HG03354 (cell line): Measurements from ENCODE around the gene NVL.
"Not testable (repeated sequence)": the region's sequence is repeated elsewhere in the genome, so short reads cannot be mapped to it uniquely, and the experiment has no call there.

Source experiments
- ATAC-seq: cut with Tn5 transposase; IDR thresholded peaks from one replicate; pipeline ENCODE4 v1.9.1; 2021; ENCODE audit warnings: mild to moderate bottlenecking; ENCODE audit not compliant: unreplicated experiment, poor library complexity, severe bottlenecking

Gene NVL

GRCh38 chr1:224251741-224252146, 78.2 kb downstream of the NVL start:
- ATAC-seq: no peak

DNA sequence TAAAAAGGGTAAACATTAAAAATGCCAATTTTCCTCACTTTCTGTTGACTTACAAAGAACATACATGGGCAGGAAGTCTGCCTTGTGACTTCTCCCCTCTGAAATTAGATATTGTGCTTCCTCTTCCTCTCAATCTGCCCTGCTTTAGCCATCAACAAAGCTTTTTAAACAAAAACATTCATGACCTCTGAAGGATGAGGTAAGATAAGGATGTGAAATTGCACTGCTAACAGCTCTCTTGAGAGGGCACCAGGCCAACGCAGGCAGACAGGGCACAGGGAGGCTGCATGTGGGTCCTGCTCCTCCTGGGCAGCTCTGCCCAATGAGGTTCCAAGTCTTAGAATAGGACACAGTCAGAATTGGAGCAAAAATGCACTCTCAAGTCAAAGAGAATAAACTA, 84.8 kb downstream of the NVL start:
- ATAC-seq: peak; percentile 66

DNA sequence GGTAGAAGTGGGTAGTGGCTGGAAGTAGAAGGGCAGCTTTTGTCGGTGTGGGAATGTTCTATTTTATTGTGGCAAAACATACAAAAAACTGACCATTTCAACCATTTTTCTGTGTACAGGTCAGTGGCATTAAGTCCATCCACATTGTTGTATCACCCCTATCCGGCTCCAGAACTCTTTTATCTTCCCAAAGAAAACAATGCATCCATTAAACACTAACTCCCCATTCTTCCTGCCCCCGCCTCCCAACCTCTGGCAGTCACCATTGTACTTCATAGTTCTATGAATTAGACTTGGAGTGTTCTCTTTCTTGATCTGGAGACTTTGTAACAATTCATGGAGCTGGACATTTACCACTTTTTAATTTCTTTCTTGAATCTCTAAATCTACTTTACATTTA, 91.2 kb downstream of the NVL start:
- ATAC-seq: no peak

DNA sequence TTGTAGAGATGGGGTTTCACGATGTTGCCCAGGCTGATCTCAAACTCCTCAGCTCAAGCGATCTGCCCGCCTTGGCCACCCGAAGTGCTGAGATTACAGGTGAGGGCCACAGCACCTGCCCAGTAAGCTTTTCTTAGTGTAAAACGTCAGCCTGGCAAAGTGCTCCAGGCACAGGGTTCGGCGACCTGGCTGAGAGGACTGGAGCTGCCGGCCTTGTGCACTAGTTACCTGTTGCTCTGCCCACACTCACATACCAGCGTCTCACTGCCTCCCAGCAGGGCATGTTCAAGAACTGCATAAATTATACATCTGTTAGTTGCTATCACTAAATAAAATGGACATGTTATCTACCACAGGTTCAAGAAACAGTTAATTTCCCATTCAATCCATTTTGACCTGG, 91.8 kb downstream of the NVL start:
- ATAC-seq: no peak

DNA sequence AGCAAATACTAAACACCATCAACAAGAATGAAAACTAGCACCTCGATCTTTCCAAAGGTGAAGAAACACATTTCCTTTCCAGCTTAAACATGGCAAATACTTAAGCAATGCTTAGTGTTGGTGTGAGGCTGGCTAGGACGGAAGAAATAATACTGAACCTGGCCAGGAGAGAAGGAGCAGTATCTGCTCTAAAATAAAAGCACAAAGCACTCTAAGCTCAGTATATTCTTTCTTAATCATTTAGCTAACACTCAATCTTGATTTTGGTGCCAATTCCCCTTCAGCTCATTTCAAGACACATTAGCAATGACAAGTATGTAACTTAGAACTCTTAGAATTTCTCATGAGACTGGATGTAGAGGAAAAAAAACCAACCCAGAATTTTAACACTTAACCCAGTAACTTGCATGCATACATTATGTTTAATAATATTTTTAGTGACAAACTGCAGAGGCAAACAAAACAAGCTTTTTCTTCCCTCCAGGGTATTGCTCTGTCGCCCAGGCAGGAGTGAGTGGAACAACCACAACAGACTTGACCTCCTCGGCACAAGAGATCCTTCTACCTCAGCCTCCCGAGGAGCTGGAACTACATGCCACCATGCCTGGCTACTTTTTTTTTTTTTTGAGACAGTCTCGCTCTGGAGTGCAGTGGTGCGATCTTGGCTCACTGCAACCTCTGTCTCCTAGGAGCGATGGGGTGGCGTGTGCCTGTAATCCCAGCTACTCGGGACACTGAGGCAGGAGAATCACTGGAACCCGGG, 92.7 kb downstream of the NVL start:
- no peak for ATAC-seq

DNA sequence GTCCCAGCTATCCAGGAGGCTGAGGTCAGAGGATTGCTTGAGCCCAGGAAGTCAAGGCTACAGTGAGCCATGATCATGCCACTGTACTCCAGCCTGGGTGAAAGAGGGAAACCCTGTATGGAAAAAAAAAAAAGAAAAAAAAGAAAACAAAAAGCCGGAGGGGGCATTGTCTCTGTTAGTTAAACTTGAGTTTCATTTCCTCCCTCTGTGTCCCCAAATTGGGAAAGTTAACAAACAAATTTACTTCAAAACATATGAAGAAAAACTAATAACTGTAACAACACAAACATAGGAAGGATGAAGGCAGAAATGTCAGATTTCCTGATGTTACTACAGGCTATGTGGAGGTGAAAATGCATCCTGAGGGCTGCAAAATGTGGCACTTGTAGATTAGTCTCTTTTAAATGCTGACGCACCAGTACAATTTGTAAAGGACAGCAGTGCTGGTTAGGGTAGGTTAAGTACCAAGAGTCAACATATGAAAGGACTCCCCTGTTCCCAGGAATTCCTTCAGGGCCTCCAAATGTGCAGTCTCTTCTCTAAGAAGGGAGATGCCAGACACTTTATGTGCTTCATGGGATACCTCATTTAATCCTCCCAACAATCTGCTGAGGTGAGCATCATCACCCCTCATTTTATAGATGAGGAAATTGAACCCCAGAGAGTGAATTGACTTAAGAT, 94.0 kb downstream of the NVL start:
- no peak for ATAC-seq

DNA sequence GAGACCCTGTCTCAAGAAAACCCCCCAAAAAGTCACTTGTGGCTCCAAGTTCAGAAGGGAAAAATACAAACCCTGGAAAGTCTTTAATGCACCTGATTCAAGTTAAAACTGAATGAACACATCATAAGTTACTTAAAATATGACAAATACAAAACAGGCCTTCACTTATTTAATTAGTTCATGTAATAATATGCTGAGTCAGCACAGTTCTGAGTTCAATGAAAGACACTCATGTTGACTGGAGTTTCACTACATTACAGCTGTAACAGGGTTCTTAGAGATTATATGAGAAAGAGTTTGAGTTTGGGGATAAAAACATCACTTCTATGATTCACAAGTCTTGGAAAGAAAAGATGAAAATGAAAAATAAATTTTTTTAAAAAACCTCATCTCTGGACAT, 96.0 kb downstream of the NVL start:
- no peak for ATAC-seq

DNA sequence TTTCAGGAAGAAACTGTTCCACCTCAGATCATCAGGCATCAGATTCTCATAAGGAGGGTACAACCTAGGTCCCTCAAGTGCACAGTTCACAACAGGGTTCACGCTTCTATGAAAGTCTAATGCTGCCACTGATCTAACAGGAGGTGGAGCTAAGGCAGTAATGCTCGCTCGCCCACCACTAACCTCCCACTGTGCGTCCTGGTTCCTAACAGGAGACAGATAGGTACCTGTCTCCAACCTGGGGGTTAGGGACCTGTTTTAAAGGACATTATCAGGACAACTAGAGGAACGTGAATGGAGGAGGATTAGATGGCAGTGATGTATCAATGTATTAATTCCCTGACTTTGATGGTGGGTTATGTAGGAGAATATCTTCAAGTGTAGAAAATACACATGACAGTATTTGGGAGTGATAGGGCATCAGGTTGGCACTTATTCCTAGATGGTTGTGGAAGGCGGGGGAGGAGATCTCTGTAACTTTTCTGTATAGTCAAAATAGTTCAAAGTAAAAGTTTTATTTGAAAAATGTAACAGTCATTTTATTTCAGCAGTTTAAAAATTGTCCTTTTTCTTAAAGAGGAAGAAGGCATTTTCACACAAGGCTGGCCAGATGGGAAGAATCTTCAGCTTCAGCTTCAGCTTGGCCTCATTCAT, 103.0 kb downstream of the NVL start:
- ATAC-seq: no peak

GRCh38 chr1:224223819-224224714, 105.9 kb downstream of the NVL start:
- ATAC-seq: no peak

- ATAC-seq: no peak
These were observed 110.3 kb downstream of the NVL start for GRCh38 chr1:224219612-224220059.

DNA sequence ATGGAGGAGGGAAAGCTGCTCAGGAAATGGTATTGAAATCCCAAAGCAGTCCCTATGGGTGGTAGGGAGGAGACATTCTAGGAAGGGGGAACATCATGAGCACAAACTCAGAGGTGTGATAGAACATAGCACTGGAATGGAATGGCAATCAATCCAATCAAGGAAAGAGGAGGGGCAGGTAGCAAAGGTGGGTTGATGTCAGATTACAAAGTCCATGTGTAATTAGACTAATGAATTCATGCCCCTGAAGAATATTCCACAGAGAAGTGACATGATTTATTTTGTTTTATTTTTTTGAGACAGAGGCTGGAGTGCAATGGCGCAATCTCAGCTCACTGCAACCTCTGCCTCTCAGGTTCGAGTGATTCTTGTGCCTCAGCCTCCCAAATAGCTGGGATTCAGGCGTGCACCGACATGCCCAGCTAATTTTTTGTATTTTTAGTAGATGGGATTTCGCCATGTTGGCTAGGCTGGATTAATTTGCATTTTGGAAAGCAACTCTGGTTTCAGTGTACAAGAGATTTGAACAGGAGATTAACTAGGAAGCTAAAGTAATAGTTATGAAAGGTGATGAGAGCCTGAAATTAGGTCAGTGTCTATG, 110.9 kb downstream of the NVL start:
- no peak for ATAC-seq

- ATAC-seq: no peak
These were observed 112.0 kb downstream of the NVL start for GRCh38 chr1:224217655-224218623.

- no peak for ATAC-seq
These were observed 113.6 kb downstream of the NVL start for GRCh38 chr1:224216382-224216781.

DNA sequence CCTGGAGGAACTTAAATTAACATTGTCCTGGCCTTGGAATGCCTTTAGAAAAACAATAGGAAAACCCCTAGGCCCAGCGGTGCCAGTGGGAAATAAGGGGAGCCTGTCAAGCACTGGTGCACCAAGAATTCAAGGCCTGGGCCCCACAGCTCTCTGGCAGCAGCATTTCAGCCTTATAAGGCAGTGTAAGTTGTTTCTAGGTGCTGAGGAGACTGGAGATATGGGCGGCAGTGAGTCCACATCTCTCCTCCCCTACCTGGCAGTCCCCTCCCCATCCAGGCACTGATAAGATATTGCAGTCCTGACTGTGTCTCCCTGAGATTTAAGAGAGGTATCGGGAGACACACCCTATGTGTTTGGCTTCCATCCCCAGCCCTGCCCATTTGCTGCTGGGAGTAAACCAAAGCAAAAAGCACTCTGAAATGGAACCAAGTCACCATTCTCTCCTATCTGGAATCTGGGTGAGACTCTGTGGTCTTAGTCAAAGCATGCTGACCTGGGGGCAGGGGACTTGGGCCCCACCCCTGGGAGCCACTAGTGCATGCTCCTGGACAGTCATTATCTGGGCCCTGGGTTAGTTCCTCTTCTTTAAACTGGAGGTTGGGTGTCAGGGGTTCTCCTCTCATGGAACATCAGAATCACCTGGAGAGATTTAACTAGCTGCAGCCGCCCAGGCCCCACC, 116.4 kb downstream of the NVL start:
- ATAC-seq: no peak

- ATAC-seq: no peak
These were observed 117.3 kb downstream of the NVL start for GRCh38 chr1:224212618-224213061.

DNA sequence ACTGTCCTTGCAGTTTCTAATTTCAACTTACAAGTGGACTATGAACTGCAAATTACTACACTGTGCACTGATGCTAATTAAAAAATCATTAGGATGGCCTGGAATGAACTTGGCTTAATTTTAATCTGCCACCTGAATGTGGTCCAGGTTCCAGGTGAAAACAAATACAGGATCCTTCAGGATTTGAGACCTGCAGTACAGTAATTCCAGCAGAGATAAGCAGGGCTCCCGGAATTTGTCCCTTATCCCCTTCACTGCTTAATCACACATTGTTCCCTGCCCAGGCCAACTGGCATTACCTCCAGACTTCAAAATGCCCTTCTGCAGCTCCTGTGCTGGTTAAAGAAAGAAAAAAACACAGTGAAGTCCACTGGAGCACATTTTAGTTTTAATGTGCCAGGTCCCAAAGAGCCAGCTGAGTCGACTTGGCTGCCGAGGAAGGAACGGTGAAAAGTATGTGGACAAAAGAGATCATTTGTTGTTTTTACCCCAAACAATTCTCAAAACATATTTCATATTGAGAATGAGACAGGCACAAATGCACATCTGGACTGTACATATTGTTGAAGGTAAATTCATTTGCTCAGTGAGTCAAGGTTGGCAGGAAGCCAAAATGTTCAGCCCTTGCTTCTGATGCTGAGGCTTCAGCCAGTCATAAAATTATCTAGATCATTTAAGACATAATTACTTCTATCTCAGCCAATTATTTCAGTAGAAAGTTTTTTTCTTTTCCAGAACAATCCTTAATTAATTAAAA, 118.6 kb downstream of the NVL start:
- ATAC-seq: no peak

- ATAC-seq: not testable (repeated sequence)
These were observed 123.9 kb downstream of the NVL start for GRCh38 chr1:224205931-224206538.
